A549 (cell line): ENCODE data around the gene KLB.

Experiments used
- BHLHE40 ChIP-seq: IDR thresholded peaks from 2 replicates; pipeline ENCODE4 v1.6.1; 2012; ENCODE audit warnings: low read depth, low read length, inconsistent platforms
- EP300 ChIP-seq, 2 experiments: fragments of >200 bp; sonication (Bioruptor Twin); formaldehyde crosslinking; IDR thresholded peaks; 2 replicates in 1 of 2; 3 replicates in 1 of 2; pipeline ENCODE4 v1.6.1; 2016 to 2017
- GATA3 ChIP-seq: IDR thresholded peaks from 2 replicates; pipeline ENCODE4 v1.6.1; 2012; ENCODE audit warnings: borderline replicate concordance
- HEYL ChIP-seq: fragments of 250-450 bp; sonication (Bioruptor Pico); IDR thresholded peaks from 2 replicates; pipeline ENCODE4 v1.8.0; 2021; ENCODE audit warnings: mild to moderate bottlenecking, moderate library complexity
- HOXB13 ChIP-seq: fragments of 250-450 bp; sonication (Bioruptor Pico); IDR thresholded peaks from 2 replicates; pipeline ENCODE4 v1.5.0; 2020; ENCODE audit warnings: low read depth, mild to moderate bottlenecking, moderate library complexity
- JUN ChIP-seq, 2 experiments: fragments of >200 bp; sonication (Bioruptor Twin); formaldehyde crosslinking; IDR thresholded peaks; 2 replicates in 1 of 2; 3 replicates in 1 of 2; pipeline ENCODE4 v1.6.1; 2016 to 2017
- MAX ChIP-seq: IDR thresholded peaks from 2 replicates; pipeline ENCODE4 v1.6.1; 2012
- MYC ChIP-seq: IDR thresholded peaks from 2 replicates; pipeline ENCODE4 v1.6.1; 2012; ENCODE audit warnings: mild to moderate bottlenecking, inconsistent platforms, low read length, improper control_type of control experiment, borderline replicate concordance
- NPAS2 ChIP-seq: fragments of 250-450 bp; sonication (Bioruptor Pico); IDR thresholded peaks from 2 replicates; pipeline ENCODE4 v1.8.0; 2022; ENCODE audit warnings: mild to moderate bottlenecking, moderate library complexity, borderline replicate concordance
- POLR2A ChIP-seq: IDR thresholded peaks from 2 replicates; pipeline ENCODE4 v1.6.1; 2012; ENCODE audit warnings: mild to moderate bottlenecking, low read length
- POLR2AphosphoS2 ChIP-seq: conservative IDR thresholded peaks from 2 replicates; pipeline ENCODE4 v1.6.1; 2012; ENCODE audit warnings: low read length, improper control_type of control experiment, inconsistent platforms
- RNF2 ChIP-seq: fragments of 200-600 bp; sonication (generic); IDR thresholded peaks from 2 replicates; pipeline ENCODE4 v1.6.1; 2016; ENCODE audit warnings: low read depth, mild to moderate bottlenecking, antibody characterized with exemption, moderate library complexity, borderline replicate concordance
- ZSCAN20 ChIP-seq: fragments of 250-450 bp; sonication (Bioruptor Pico); IDR thresholded peaks from 2 replicates; pipeline ENCODE4 v1.8.0; 2022; ENCODE audit warnings: mild to moderate bottlenecking, moderate library complexity
- TF ChIP-seq, protein P1 (sequence below): fragments of >200 bp; sonication (Bioruptor Twin); formaldehyde crosslinking; IDR thresholded peaks from 3 replicates; pipeline ENCODE4 v1.5.1; 2016

GRCh38 chr4:39455486-39455885, 48.8 kb downstream of the KLB start:
- TF ChIP-seq, protein P1, sequence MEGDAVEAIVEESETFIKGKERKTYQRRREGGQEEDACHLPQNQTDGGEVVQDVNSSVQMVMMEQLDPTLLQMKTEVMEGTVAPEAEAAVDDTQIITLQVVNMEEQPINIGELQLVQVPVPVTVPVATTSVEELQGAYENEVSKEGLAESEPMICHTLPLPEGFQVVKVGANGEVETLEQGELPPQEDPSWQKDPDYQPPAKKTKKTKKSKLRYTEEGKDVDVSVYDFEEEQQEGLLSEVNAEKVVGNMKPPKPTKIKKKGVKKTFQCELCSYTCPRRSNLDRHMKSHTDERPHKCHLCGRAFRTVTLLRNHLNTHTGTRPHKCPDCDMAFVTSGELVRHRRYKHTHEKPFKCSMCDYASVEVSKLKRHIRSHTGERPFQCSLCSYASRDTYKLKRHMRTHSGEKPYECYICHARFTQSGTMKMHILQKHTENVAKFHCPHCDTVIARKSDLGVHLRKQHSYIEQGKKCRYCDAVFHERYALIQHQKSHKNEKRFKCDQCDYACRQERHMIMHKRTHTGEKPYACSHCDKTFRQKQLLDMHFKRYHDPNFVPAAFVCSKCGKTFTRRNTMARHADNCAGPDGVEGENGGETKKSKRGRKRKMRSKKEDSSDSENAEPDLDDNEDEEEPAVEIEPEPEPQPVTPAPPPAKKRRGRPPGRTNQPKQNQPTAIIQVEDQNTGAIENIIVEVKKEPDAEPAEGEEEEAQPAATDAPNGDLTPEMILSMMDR: no peak
- TF ChIP-seq NPAS2 (CRISPR knock-in tag) (no peak), MAX (no peak), EP300 (IDR thresholded peaks at IDR 0.05) (no peak), POLR2A (no peak), JUN (IDR thresholded peaks at IDR 0.05) (no peak), BHLHE40 (no peak), ZSCAN20 (CRISPR knock-in tag) (no peak), MYC (no peak), HEYL (CRISPR knock-in tag) (no peak), GATA3 (no peak), RNF2 (no peak), POLR2AphosphoS2 (no peak), HOXB13 (CRISPR knock-in tag) (no peak)
